Mucosa of descending colon (tissue), 3 donors: Measurements from ENCODE around the gene DHX16. TPM values are rescaled to one million over a fixed set of nuclear protein-coding genes. Genes with fewer than 3 reads are reported as not detected.

Experiments
- ATAC-seq: fragments of 200-7000 bp; cut with Tn5 transposase; one replicate; pipeline ENCODE4 v1.9.1; 2020; ENCODE audit warnings: mild to moderate bottlenecking, moderate library complexity
- DNase-seq, 3 donors: peaks; one replicate each; pipeline ENCODE4 v3.0.0-alpha.2; 2020
- H3K36me3 ChIP-seq: fragments of 200-600 bp; one replicate; pipeline ENCODE4 v1.8.0; 2021; ENCODE audit warnings: low read depth, mild to moderate bottlenecking
- H3K4me1 ChIP-seq: fragments of 200-600 bp; one replicate; pipeline ENCODE4 v1.8.0; 2021; ENCODE audit warnings: low read depth, mild to moderate bottlenecking
- H3K4me3 ChIP-seq: fragments of 200-600 bp; one replicate; pipeline ENCODE4 v1.8.0; 2021; ENCODE audit warnings: mild to moderate bottlenecking
- H3K9me3 ChIP-seq: fragments of 200-600 bp; one replicate; pipeline ENCODE4 v1.8.0; 2021; ENCODE audit warnings: mild to moderate bottlenecking
- CTCF ChIP-seq: fragments of 200-600 bp; IDR thresholded peaks from one replicate; pipeline ENCODE4 v1.8.0; 2022; ENCODE audit warnings: antibody characterized with exemption, mild to moderate bottlenecking
- intact Hi-C, 2 donors: fragments of 100-400 bp; cut with DNase I in 1 of 2; cut with micrococcal nuclease in 1 of 2; formaldehyde crosslinking; loops; one replicate each; pipeline versions ENCODE4 v1.11.0 to v1.11.1; 2022; cut with DNase I, micrococcal nuclease
- total RNA-seq, 3 donors: library from RNA; stranded (reverse); fragmentation: NEBNext Ultra II Directional in 2 of 3; extraction: Animal tissue kit (Norgen Biotek cat#: 25700) in 2 of 3; gene quantifications; one replicate each; pipeline versions ENCODE4 v1.2.1 to v1.2.4, GENCODE V29; 2021 to 2023
- donor health status: DM: no; HTN: no; CAD: no; lungs with moderate emphysema.
- donor health status: DM: no; HTN: no; CAD: no.
- donor health status: DM: no; HTN: yes; CAD: no.

The DHX16 gene
- total RNA-seq, 3 donors from 2014 or later = 31.0 to 36.2 (median 36.0) TPM

- no peaks in the 10 kb centered on the region for H3K9me3 ChIP-seq
- no peaks in the 10 kb centered on the region for H3K4me1 ChIP-seq
- intact Hi-C loops = no loop called here
- no peak overlapping the region for H3K4me3 ChIP-seq
- no peaks in the 10 kb centered on the region for H3K36me3 ChIP-seq
- peak in 1 of 3 donors; percentile 36 for DNase-seq
- no peak for ATAC-seq
- TF ChIP-seq CTCF = no peak
These were observed 30.2 kb upstream of the DHX16 start for GRCh38 chr6:30703011-30703410.

GRCh38 chr6:30700340-30700739 is 27.5 kb upstream of the DHX16 start:
- Histone ChIP-seq H3K36me3 (no peaks in the 10 kb centered on the region), H3K4me3 (no peak overlapping the region), H3K4me1 (no peaks in the 10 kb centered on the region), H3K9me3 (no peaks in the 10 kb centered on the region)
- no peak for TF ChIP-seq CTCF
- DNase-seq (peak in 1 of 3 donors; percentile 55), ATAC-seq (peak; percentile 84)
- intact Hi-C loops = no loop called here

GRCh38 chr6:30696432-30696831 is 23.6 kb upstream of the DHX16 start:
- ATAC-seq (no peak), DNase-seq (peak in 1 of 3 donors; percentile 24)
- no peaks in the 10 kb centered on the region for H3K36me3 ChIP-seq
- no peaks in the 10 kb centered on the region for H3K9me3 ChIP-seq
- H3K4me1 ChIP-seq = peaks cover under 1% of the 10 kb centered on the region
- intact Hi-C loops = no loop called here
- no peak for TF ChIP-seq CTCF
- no peak overlapping the region for H3K4me3 ChIP-seq

- intact Hi-C loops = no loop called here
- TF ChIP-seq CTCF = no peak
- DNase-seq (no peak), ATAC-seq (no peak)
- Histone ChIP-seq H3K4me1 (peaks cover 21% of the 10 kb centered on the region), H3K4me3 (no peak overlapping the region), H3K36me3 (no peaks in the 10 kb centered on the region), H3K9me3 (no peaks in the 10 kb centered on the region)
These were observed 18.5 kb upstream of the DHX16 start for GRCh38 chr6:30691208-30691847.

- peak; percentile 82 for ATAC-seq
- Histone ChIP-seq H3K4me1 (peaks cover 21% of the 10 kb centered on the region), H3K9me3 (no peaks in the 10 kb centered on the region), H3K4me3 (peak within 1 kb of the TSS; percentile 25), H3K36me3 (no peaks in the 10 kb centered on the region)
- DNase-seq = peak; percentile 89 to 94 (median 90)
- intact Hi-C loops = no loop called here
- no peak for TF ChIP-seq CTCF
These were observed 17.8 kb upstream of the DHX16 start, which contains the start of gene NRM for GRCh38 chr6:30690403-30691207. TSS of gene NRM (minus strand) at chr6:30690984. CDS start at chr6:30690974, 10 bp downstream.
